HG02759 (cell line): ENCODE measurements around the gene CDYL.
A peak's percentile ranks its signal among the peaks of the same experiment; 100 is the strongest.

Experiments used
- ATAC-seq: cut with Tn5 transposase; IDR thresholded peaks from one replicate; pipeline ENCODE4 v1.9.1; 2021; ENCODE audit warnings: mild to moderate bottlenecking, moderate library complexity; ENCODE audit not compliant: unreplicated experiment

The CDYL gene

GRCh38 chr6:4802312-4802935 is 26.2 kb downstream of the CDYL start:
- ATAC-seq: peak; percentile 69

- no peak for ATAC-seq
Observed at GRCh38 chr6:4803343-4803744, 27.1 kb downstream of the CDYL start.

GRCh38 chr6:4804095-4804494 is 27.9 kb downstream of the CDYL start:
- ATAC-seq: no peak

GRCh38 chr6:4805553-4806336 is 29.5 kb downstream of the CDYL start:
- ATAC-seq: no peak

GRCh38 chr6:4806337-4806725 is 30.1 kb downstream of the CDYL start:
- no peak for ATAC-seq

GRCh38 chr6:4806791-4807190 is 30.6 kb downstream of the CDYL start:
- no peak for ATAC-seq

- ATAC-seq: no peak
Observed at GRCh38 chr6:4808396-4808795, 32.2 kb downstream of the CDYL start.

GRCh38 chr6:4809999-4810918 is 34.1 kb downstream of the CDYL start:
- no peak for ATAC-seq

- ATAC-seq: no peak
Observed at GRCh38 chr6:4812068-4812467, 35.9 kb downstream of the CDYL start.

- ATAC-seq: no peak
Observed at GRCh38 chr6:4813055-4813454, 36.9 kb downstream of the CDYL start.

- ATAC-seq: no peak
Observed at GRCh38 chr6:4814212-4814611, 38.0 kb downstream of the CDYL start.

- no peak for ATAC-seq
Observed at GRCh38 chr6:4814987-4815386, 38.8 kb downstream of the CDYL start.

- no peak for ATAC-seq
Observed at GRCh38 chr6:4815584-4815983, 39.4 kb downstream of the CDYL start.

- ATAC-seq: no peak
Observed at GRCh38 chr6:4816904-4817303, 40.7 kb downstream of the CDYL start.

- no peak for ATAC-seq
Observed at GRCh38 chr6:4817551-4817950, 41.3 kb downstream of the CDYL start.

GRCh38 chr6:4818272-4818938 is 42.2 kb downstream of the CDYL start:
- ATAC-seq: no peak

GRCh38 chr6:4819706-4820283 is 43.6 kb downstream of the CDYL start:
- no peak for ATAC-seq

GRCh38 chr6:4820704-4821276 is 44.6 kb downstream of the CDYL start:
- ATAC-seq: no peak

- ATAC-seq: no peak
Observed at GRCh38 chr6:4822476-4822875, 46.3 kb downstream of the CDYL start.

- ATAC-seq: no peak
Observed at GRCh38 chr6:4828187-4828698, 52.0 kb downstream of the CDYL start.
